ENCODE measurements around the gene MGST3. TPM values are rescaled to one million over a fixed set of nuclear protein-coding genes. Genes with fewer than 3 reads are reported as not detected.

Gene MGST3
- total and polyA plus RNA-seq, 2 experiments from 2014 or later, result 84.5 to 262 TPM

GRCh38 chr1:165595246-165595938, 35.6 kb upstream of the MGST3 start (continued):
- TF ChIP-seq CTCF (conservative IDR thresholded peaks at IDR 0.05; ENCODE audit: low read depth in 2 of 2), result no peak
- TF ChIP-seq EZH2 (IDR thresholded peaks at IDR 0.05; ENCODE audit: low read depth, unreplicated experiment), result no peak
- TF ChIP-seq REST (IDR thresholded peaks at IDR 0.05; ENCODE audit: unreplicated experiment), result no peak

- Histone ChIP-seq H3K27ac (ENCODE audit: low read depth) (peak overlapping the region; percentile 81), H3K36me3 (ENCODE audit: insufficient read depth) (no peaks in the 10 kb centered on the region), H3K4me2 (peak overlapping the region; percentile 87), H2AFZ (peak overlapping the region; percentile 70), H3K9me2 (ENCODE audit: insufficient read depth) (no peaks in the 10 kb centered on the region), H4K20me1 (replicated peaks; ENCODE audit: insufficient read depth) (no peaks in the 10 kb centered on the region), H3F3A (replicated peaks; ENCODE audit: low read depth) (no peaks in the 10 kb centered on the region), H3K79me2 (replicated peaks; ENCODE audit: insufficient read depth) (no peaks in the 10 kb centered on the region), H3K27me3 (ENCODE audit: insufficient read depth) (no peaks in the 10 kb centered on the region), H3K4me3 (peak overlapping the region; percentile 76), H3K4me1 (ENCODE audit: insufficient read depth) (peaks cover 11% of the 10 kb centered on the region; the same call in 1 of the 2 replicates)
- DNase-seq (ENCODE audit: low spot score) (peak; percentile 97), ATAC-seq (peak; percentile 97)
- Mint-ChIP-seq H3K27me3 (ENCODE audit: insufficient read depth, low read depth, poor library complexity) (no peaks in the 10 kb centered on the region), H3K9me3 (no peaks in the 10 kb centered on the region), H3K4me1 (peaks cover 21% of the 10 kb centered on the region), H3K27ac (peak overlapping the region; percentile 88), H3K4me3 (peak overlapping the region; percentile 96), H3K36me3 (ENCODE audit: low read depth) (no peaks in the 10 kb centered on the region)
- TF ChIP-seq REST (IDR thresholded peaks at IDR 0.05; ENCODE audit: unreplicated experiment), result no peak
- peak; percentile 65; the same call in 1 of the 2 replicates for TF ChIP-seq CREB1 (CRISPR knock-in tag; IDR thresholded peaks at IDR 0.05; ENCODE audit: low read depth)
- TF ChIP-seq ETS1 (IDR thresholded peaks at IDR 0.05), result 0 out of 2 replicates have a peak, but pooled peaks have one; percentile 13
- TF ChIP-seq CTCF (conservative IDR thresholded peaks at IDR 0.05; ENCODE audit: low read depth in 2 of 2), result no peak
- TF ChIP-seq STAT1 (IDR thresholded peaks at IDR 0.05; ENCODE audit: unreplicated experiment), result no peak
- no peak for TF ChIP-seq NANOG (IDR thresholded peaks at IDR 0.05; ENCODE audit: borderline replicate concordance)
Measured at GRCh38 chr1:165597883-165598675, 33.0 kb upstream of the MGST3 start.
